Measurements from ENCODE around the gene TEAD1. TPM values are rescaled to one million over a fixed set of nuclear protein-coding genes. Genes with fewer than 3 reads are reported as not detected.
A peak's percentile ranks its signal among the peaks of the same experiment; 100 is the strongest.

Gene TEAD1
- polyA plus RNA-seq, 1 donor from 2014 or later: 12.2 TPM

- no peaks in the 10 kb centered on the region for H3K9me3 ChIP-seq (ENCODE audit: low read length)
- H3K4me2 ChIP-seq (ENCODE audit: low read length): peak overlapping the region; percentile 92
- TF ChIP-seq CTCF (IDR thresholded peaks at IDR 0.05; ENCODE audit: poor library complexity, severe bottlenecking) (no peak), POLR2AphosphoS5 (IDR thresholded peaks at IDR 0.05) (no peak), SMC3 (conservative IDR thresholded peaks at IDR 0.05; ENCODE audit: poor library complexity) (no peak), REST (IDR thresholded peaks at IDR 0.05; ENCODE audit: borderline replicate concordance) (no peak), EP300 (conservative IDR thresholded peaks at IDR 0.05; ENCODE audit: poor library complexity, severe bottlenecking) (no peak), EZH2 (IDR thresholded peaks at IDR 0.05; ENCODE audit: borderline replicate concordance, insufficient read depth, low read length, poor library complexity, severe bottlenecking) (no peak), RAD21 (conservative IDR thresholded peaks at IDR 0.05) (no peak), TAF1 (IDR thresholded peaks at IDR 0.05; ENCODE audit: low read depth) (no peak), MXI1 (conservative IDR thresholded peaks at IDR 0.05; ENCODE audit: poor library complexity, severe bottlenecking) (no peak)
- H3K4me3 ChIP-seq (ENCODE audit: low read length): peak overlapping the region; percentile 73
- no peak overlapping the region for H2AFZ ChIP-seq (ENCODE audit: low read depth, low read length)
- H3F3A ChIP-seq (ENCODE audit: insufficient read depth, low read length, poor library complexity, severe bottlenecking): no peaks in the 10 kb centered on the region
- no peaks in the 10 kb centered on the region for H3K27me3 ChIP-seq (ENCODE audit: insufficient read depth, low read depth, low read length)
- H3K9ac ChIP-seq (ENCODE audit: low read length): peak overlapping the region; percentile 45
- peaks cover 61% of the 10 kb centered on the region for H3K79me2 ChIP-seq (replicated peaks; ENCODE audit: insufficient read depth, low read length)
- no peaks in the 10 kb centered on the region for H4K20me1 ChIP-seq (ENCODE audit: insufficient read depth)
- no peaks in the 10 kb centered on the region for H3K9me2 ChIP-seq (ENCODE audit: insufficient read depth, low read length)
- H3K36me3 ChIP-seq (ENCODE audit: insufficient read depth, low read length): no peaks in the 10 kb centered on the region
- H3K27ac ChIP-seq (ENCODE audit: low read length): peak overlapping the region; percentile 14
Measured at GRCh38 chr11:12675951-12676711, 1.9 kb downstream of the TEAD1 start.

GRCh38 chr11:12677131-12677530 is 2.9 kb downstream of the TEAD1 start:
- Histone ChIP-seq H3K9me2 (ENCODE audit: insufficient read depth, low read length) (no peaks in the 10 kb centered on the region), H3K9me3 (ENCODE audit: low read length) (no peaks in the 10 kb centered on the region), H3K9ac (ENCODE audit: low read length) (peak overlapping the region; percentile 45), H3K27ac (ENCODE audit: low read length) (no peak overlapping the region), H3K4me3 (ENCODE audit: low read length) (peak overlapping the region; percentile 73), H2AFZ (ENCODE audit: low read depth, low read length) (no peak overlapping the region), H3K27me3 (ENCODE audit: insufficient read depth, low read depth, low read length) (no peaks in the 10 kb centered on the region), H3K79me2 (replicated peaks; ENCODE audit: insufficient read depth, low read length) (peaks cover 71% of the 10 kb centered on the region), H3K4me2 (ENCODE audit: low read length) (peak overlapping the region; percentile 92), H4K20me1 (ENCODE audit: insufficient read depth) (no peaks in the 10 kb centered on the region), H3F3A (ENCODE audit: insufficient read depth, low read length, poor library complexity, severe bottlenecking) (no peaks in the 10 kb centered on the region), H3K36me3 (ENCODE audit: insufficient read depth, low read length) (no peaks in the 10 kb centered on the region)
- TF ChIP-seq REST (IDR thresholded peaks at IDR 0.05; ENCODE audit: borderline replicate concordance) (no peak), CTCF (IDR thresholded peaks at IDR 0.05; ENCODE audit: poor library complexity, severe bottlenecking) (no peak), SMC3 (conservative IDR thresholded peaks at IDR 0.05; ENCODE audit: poor library complexity) (no peak), EZH2 (IDR thresholded peaks at IDR 0.05; ENCODE audit: borderline replicate concordance, insufficient read depth, low read length, poor library complexity, severe bottlenecking) (no peak), MXI1 (conservative IDR thresholded peaks at IDR 0.05; ENCODE audit: poor library complexity, severe bottlenecking) (no peak), TAF1 (IDR thresholded peaks at IDR 0.05; ENCODE audit: low read depth) (no peak), RAD21 (conservative IDR thresholded peaks at IDR 0.05) (no peak), EP300 (conservative IDR thresholded peaks at IDR 0.05; ENCODE audit: poor library complexity, severe bottlenecking) (no peak), POLR2AphosphoS5 (IDR thresholded peaks at IDR 0.05) (no peak)

Data from neural cell (in vitro differentiated cells).